ENCODE data around the gene MAST4. TPM values are rescaled to one million over a fixed set of nuclear protein-coding genes. Genes with fewer than 3 reads are reported as not detected.

MAST4 gene
- polyA plus RNA-seq, 1 donor (not counting 4 experiments of a cell fraction or from before 2014, with no cell fraction given), result 19.8 TPM

GRCh38 chr5:66861402-66861801 is 265.2 kb downstream of the MAST4 start:
- H3K9me3 ChIP-seq (ENCODE audit: control insufficient read depth, low read depth, low read length), result no peaks in the 10 kb centered on the region
- FAIRE-seq (peak; percentile 20), DNase-seq (ENCODE audit: low read depth, low spot score) (no peak)
- H3K36me3 ChIP-seq (ENCODE audit: control insufficient read depth in 2 of 2, extremely low read depth in 1 of 2, insufficient read depth in 2 of 2, low read length in 2 of 2), result no peaks in the 10 kb centered on the region
- no peaks in the 10 kb centered on the region for H3K27me3 ChIP-seq (ENCODE audit: control insufficient read depth, extremely low read depth, insufficient read depth, low read length)
- peaks cover 20% of the 10 kb centered on the region for H3K4me1 ChIP-seq (ENCODE audit: control insufficient read depth, extremely low read depth, insufficient read depth, low read length)
- H3K9me1 ChIP-seq (ENCODE audit: control insufficient read depth, extremely low read depth, insufficient read depth, low read length), result no peaks in the 10 kb centered on the region
- TF ChIP-seq CTCF (optimal IDR thresholded peaks at IDR 0.05 in 1 of 3, IDR thresholded peaks at IDR 0.05 in 1 of 3, conservative IDR thresholded peaks at IDR 0.05 in 1 of 3; ENCODE audit: extremely low read depth in 1 of 3, insufficient read depth in 2 of 3, low read length in 3 of 3), result peak in 1 of 3 experiments; percentile 25
- no peak for TF ChIP-seq EZH2 (IDR thresholded peaks at IDR 0.05; ENCODE audit: low read length)
- no peak overlapping the region for H3K4me3 ChIP-seq (ENCODE audit: control insufficient read depth in 2 of 3, extremely low read depth in 1 of 3, insufficient read depth in 2 of 3, low read depth in 1 of 3, low read length in 3 of 3)
- H3K9ac ChIP-seq (ENCODE audit: control insufficient read depth, extremely low read depth, insufficient read depth, low read length), result no peak overlapping the region
- H4K20me1 ChIP-seq (ENCODE audit: control insufficient read depth, extremely low read depth, insufficient read depth, low read length), result no peaks in the 10 kb centered on the region
- H3K79me2 ChIP-seq (ENCODE audit: control insufficient read depth, insufficient read depth, low read length), result no peaks in the 10 kb centered on the region
- dilution Hi-C loops (cut with MboI; ENCODE audit: extremely low pct_ligation_motif_present, low sequenced_read_pairs), result no loop called here
- peak overlapping the region; percentile 6 for H3K4me2 ChIP-seq (ENCODE audit: control insufficient read depth, extremely low read depth, insufficient read depth, low read depth, low read length)
- no peak overlapping the region for H3K27ac ChIP-seq (ENCODE audit: control insufficient read depth, insufficient read depth, low read length)
- no peak overlapping the region for H2AFZ ChIP-seq (ENCODE audit: control insufficient read depth, low read length)

DNA sequence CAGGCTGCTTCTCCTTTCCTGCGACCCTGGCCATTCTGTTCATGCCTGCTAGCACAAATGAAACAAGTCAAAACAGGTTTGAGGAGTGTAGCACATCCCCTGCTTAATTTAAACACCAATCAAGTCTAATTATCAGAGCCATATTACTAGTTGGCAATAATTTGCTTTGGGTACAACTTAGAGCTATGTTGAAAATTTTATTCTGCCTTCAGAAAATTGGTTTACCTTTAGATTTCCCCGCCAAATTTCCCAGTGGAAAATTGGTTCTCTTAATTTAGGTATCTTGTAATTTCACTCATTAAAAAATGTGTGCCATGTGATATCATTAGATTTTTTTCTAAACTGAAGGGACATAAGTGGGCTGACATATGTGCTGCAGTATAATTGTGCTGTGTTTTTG is 265.8 kb downstream of the MAST4 start:
- peak overlapping the region; percentile 6 for H3K4me2 ChIP-seq (ENCODE audit: control insufficient read depth, extremely low read depth, insufficient read depth, low read depth, low read length)
- TF ChIP-seq CTCF (optimal IDR thresholded peaks at IDR 0.05 in 1 of 3, IDR thresholded peaks at IDR 0.05 in 1 of 3, conservative IDR thresholded peaks at IDR 0.05 in 1 of 3; ENCODE audit: extremely low read depth in 1 of 3, insufficient read depth in 2 of 3, low read length in 3 of 3) (no peak), EZH2 (IDR thresholded peaks at IDR 0.05; ENCODE audit: low read length) (no peak)
- no peaks in the 10 kb centered on the region for H3K9me3 ChIP-seq (ENCODE audit: control insufficient read depth, low read depth, low read length)
- no peaks in the 10 kb centered on the region for H3K27me3 ChIP-seq (ENCODE audit: control insufficient read depth, extremely low read depth, insufficient read depth, low read length)
- H3K36me3 ChIP-seq (ENCODE audit: control insufficient read depth in 2 of 2, extremely low read depth in 1 of 2, insufficient read depth in 2 of 2, low read length in 2 of 2), result no peaks in the 10 kb centered on the region
- H3K9ac ChIP-seq (ENCODE audit: control insufficient read depth, extremely low read depth, insufficient read depth, low read length), result no peak overlapping the region
- no peak for DNase-seq (ENCODE audit: low read depth, low spot score)
- dilution Hi-C loops (cut with MboI; ENCODE audit: extremely low pct_ligation_motif_present, low sequenced_read_pairs), result no loop called here
- H3K4me3 ChIP-seq (ENCODE audit: control insufficient read depth in 2 of 3, extremely low read depth in 1 of 3, insufficient read depth in 2 of 3, low read depth in 1 of 3, low read length in 3 of 3), result no peak overlapping the region
- no peaks in the 10 kb centered on the region for H4K20me1 ChIP-seq (ENCODE audit: control insufficient read depth, extremely low read depth, insufficient read depth, low read length)
- peak; percentile 76 for FAIRE-seq
- no peak overlapping the region for H3K27ac ChIP-seq (ENCODE audit: control insufficient read depth, insufficient read depth, low read length)
- H3K79me2 ChIP-seq (ENCODE audit: control insufficient read depth, insufficient read depth, low read length), result no peaks in the 10 kb centered on the region
- H3K4me1 ChIP-seq (ENCODE audit: control insufficient read depth, extremely low read depth, insufficient read depth, low read length), result peaks cover 20% of the 10 kb centered on the region
- no peak overlapping the region for H2AFZ ChIP-seq (ENCODE audit: control insufficient read depth, low read length)
- H3K9me1 ChIP-seq (ENCODE audit: control insufficient read depth, extremely low read depth, insufficient read depth, low read length), result no peaks in the 10 kb centered on the region

Measured in keratinocyte (primary cell).